Endothelial cell (in vitro differentiated cells): Measurements from ENCODE around the gene CHCHD6. TPM values are rescaled to one million over a fixed set of nuclear protein-coding genes. Genes with fewer than 3 reads are reported as not detected.

Experiments
- DNase-seq: peaks from one replicate; pipeline ENCODE4 v3.0.0; 2021; ENCODE audit warnings: low spot score
- H3K27ac Mint-ChIP-seq: one replicate; pipeline ENCODE4 v1.8.0; 2021; ENCODE audit warnings: mixed read lengths, inconsistent platforms; ENCODE audit not compliant: unreplicated experiment
- H3K27me3 Mint-ChIP-seq: one replicate; pipeline ENCODE4 v1.8.0; 2021; ENCODE audit warnings: mild to moderate bottlenecking, moderate library complexity, mixed read lengths, inconsistent platforms; ENCODE audit not compliant: unreplicated experiment
- H3K36me3 Mint-ChIP-seq: one replicate; pipeline ENCODE4 v1.8.0; 2021; ENCODE audit warnings: mild to moderate bottlenecking, low read depth, mixed read lengths, inconsistent platforms; ENCODE audit not compliant: unreplicated experiment
- H3K4me1 Mint-ChIP-seq: one replicate; pipeline ENCODE4 v1.8.0; 2021; ENCODE audit warnings: mild to moderate bottlenecking, mixed read lengths, inconsistent platforms; ENCODE audit not compliant: unreplicated experiment
- H3K4me3 Mint-ChIP-seq: one replicate; pipeline ENCODE4 v1.8.0; 2021; ENCODE audit warnings: mild to moderate bottlenecking, mixed read lengths, inconsistent platforms; ENCODE audit not compliant: unreplicated experiment
- H3K9me3 Mint-ChIP-seq: one replicate; pipeline ENCODE4 v1.8.0; 2021; ENCODE audit warnings: mixed read lengths, inconsistent platforms; ENCODE audit not compliant: unreplicated experiment
- total RNA-seq: library from RNA; stranded (reverse); fragmentation: NEBNext Ultra II Directional; extraction: Animal tissue kit (Norgen Biotek cat#: 25700); gene quantifications from one replicate; pipeline ENCODE4 v1.2.1, GENCODE V29; 2021; ENCODE audit not compliant: unreplicated experiment
- TF ChIP-seq, protein P1 (sequence below): fragments of 200-600 bp; sonication (generic); IDR thresholded peaks from one replicate; pipeline ENCODE4 v1.5.0; 2021; ENCODE audit warnings: antibody characterized with exemption; ENCODE audit not compliant: unreplicated experiment

CHCHD6 gene
- total RNA-seq, 1 donor from 2014 or later: 9.2 TPM

DNA sequence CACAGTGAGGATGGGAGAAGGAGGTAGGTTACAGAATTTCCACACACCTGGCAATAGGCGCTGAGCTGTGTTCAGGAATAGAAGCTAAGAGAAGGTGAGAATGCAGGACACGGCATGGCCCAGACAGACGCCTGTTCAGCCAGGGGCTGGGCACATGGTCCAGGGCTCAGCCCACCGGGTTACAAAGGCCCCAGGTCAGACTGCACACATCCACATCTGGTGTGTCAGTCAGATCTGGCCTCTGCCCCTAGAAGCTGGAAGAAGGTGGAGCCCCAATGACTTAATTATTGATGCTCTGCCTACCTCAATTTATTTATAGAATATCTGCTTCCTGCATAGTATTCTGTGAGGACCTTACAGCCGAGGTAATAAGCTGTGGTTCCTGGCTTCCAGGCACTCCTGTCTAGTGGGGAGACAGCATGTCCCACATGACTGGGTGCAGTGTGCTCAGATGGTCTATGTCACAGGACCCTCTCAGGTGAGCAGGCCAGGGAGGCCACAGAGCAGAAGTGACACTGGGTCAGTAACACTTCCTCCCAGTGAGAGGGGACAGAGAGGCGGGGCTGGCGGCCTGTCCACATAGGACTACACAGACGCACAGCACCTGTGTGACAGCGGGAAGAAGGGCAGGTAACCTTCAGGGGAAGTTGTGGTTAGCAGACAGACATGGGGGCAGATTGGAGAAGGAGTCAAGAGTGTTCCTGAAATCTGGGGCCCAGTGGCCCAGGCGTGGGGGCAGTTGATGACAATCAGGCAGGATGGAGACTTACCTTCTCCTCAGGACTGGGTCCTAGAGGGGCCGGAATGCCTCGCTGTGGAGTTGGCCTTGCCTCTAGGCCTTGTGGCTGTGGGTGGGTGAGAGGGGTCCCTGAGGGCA is 240.3 kb downstream of the CHCHD6 start:
- H3K9me3 Mint-ChIP-seq: no peaks in the 10 kb centered on the region
- no peak overlapping the region for H3K27ac Mint-ChIP-seq
- no peak for DNase-seq
- no peak overlapping the region for H3K4me3 Mint-ChIP-seq
- peaks cover 7% of the 10 kb centered on the region for H3K4me1 Mint-ChIP-seq
- peaks cover 5% of the 10 kb centered on the region for H3K27me3 Mint-ChIP-seq
- peaks cover 3% of the 10 kb centered on the region for H3K36me3 Mint-ChIP-seq
- TF ChIP-seq, protein P1, sequence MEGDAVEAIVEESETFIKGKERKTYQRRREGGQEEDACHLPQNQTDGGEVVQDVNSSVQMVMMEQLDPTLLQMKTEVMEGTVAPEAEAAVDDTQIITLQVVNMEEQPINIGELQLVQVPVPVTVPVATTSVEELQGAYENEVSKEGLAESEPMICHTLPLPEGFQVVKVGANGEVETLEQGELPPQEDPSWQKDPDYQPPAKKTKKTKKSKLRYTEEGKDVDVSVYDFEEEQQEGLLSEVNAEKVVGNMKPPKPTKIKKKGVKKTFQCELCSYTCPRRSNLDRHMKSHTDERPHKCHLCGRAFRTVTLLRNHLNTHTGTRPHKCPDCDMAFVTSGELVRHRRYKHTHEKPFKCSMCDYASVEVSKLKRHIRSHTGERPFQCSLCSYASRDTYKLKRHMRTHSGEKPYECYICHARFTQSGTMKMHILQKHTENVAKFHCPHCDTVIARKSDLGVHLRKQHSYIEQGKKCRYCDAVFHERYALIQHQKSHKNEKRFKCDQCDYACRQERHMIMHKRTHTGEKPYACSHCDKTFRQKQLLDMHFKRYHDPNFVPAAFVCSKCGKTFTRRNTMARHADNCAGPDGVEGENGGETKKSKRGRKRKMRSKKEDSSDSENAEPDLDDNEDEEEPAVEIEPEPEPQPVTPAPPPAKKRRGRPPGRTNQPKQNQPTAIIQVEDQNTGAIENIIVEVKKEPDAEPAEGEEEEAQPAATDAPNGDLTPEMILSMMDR: no peak

DNA sequence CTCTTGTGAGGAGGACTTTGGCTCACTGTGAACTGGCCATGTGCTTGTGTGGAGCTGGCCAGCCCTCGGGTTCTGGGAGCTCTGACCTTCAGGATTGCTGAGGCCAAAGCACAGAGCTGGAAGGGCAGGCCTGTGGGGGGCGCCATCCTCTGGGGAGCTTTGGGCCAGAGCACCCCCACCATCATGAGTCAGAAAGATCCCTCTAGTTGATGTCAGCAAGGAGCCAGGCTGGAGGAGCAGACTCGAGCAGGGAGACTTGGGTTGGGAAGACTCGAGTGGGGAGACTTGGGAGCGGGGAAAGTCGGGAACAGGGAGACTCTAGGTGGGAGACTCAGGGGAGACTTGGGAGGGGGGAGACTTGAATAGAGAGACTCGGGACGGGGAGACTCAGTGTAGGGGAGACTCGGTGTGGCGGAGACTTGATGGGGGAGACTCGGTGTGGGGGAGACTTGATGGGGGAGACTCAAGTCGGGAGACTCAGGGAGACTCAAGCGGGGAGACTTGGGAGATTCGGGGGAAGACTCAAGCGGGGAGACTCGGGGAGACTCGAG is 241.2 kb downstream of the CHCHD6 start:
- DNase-seq: no peak
- Mint-ChIP-seq H3K9me3 (no peaks in the 10 kb centered on the region), H3K4me1 (peaks cover 5% of the 10 kb centered on the region), H3K36me3 (peaks cover 3% of the 10 kb centered on the region), H3K27me3 (peaks cover 5% of the 10 kb centered on the region), H3K4me3 (no peak overlapping the region), H3K27ac (no peak overlapping the region)
- TF ChIP-seq, protein P1: no peak

DNA sequence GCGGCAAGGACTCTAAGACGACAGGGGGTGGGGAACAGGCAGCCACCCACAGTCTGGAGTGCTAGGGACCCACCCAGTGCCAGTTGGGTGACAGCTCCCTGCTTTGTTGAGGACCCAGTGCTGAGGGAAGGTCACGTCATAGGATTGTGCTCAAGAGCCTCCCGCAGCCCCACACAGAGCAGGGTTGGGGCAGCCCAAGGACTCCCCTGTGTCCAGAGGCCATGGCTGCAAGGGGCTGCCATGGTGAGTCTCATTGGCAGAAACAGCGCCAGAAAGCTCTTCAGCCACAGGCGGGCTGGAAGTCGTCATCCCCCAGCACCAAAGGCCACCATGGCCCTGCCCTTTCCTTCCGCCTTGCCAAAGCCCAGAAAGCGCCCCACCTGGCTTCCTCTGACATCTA is 241.9 kb downstream of the CHCHD6 start:
- TF ChIP-seq, protein P1: no peak
- Mint-ChIP-seq H3K27me3 (peaks cover 5% of the 10 kb centered on the region), H3K36me3 (peaks cover 3% of the 10 kb centered on the region), H3K9me3 (no peaks in the 10 kb centered on the region), H3K27ac (no peak overlapping the region), H3K4me3 (no peak overlapping the region), H3K4me1 (peaks cover 5% of the 10 kb centered on the region)
- DNase-seq: no peak

DNA sequence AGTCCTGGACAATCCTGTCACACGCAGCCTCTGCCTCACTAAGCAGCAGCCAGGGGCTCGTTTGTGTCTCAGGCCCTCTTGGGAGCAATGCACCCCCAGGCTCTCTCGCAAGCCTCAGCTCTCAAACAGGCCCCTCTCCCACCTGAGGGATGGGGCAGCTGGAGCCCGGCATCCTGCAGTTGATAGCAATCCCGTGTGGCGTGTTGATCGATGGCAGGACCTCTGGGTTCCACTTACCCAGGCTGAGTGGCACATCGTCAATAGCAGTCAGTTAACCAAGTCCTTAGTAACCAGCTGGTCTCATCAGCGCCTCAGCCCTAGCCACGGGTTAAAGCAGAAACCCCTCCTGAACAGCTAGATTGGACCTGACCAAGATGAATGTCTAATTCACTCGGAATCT is 242.4 kb downstream of the CHCHD6 start:
- TF ChIP-seq, protein P1: no peak
- no peaks in the 10 kb centered on the region for H3K9me3 Mint-ChIP-seq
- DNase-seq: no peak
- no peak overlapping the region for H3K27ac Mint-ChIP-seq
- peaks cover 5% of the 10 kb centered on the region for H3K4me1 Mint-ChIP-seq
- peaks cover 3% of the 10 kb centered on the region for H3K36me3 Mint-ChIP-seq
- H3K27me3 Mint-ChIP-seq: peaks cover 5% of the 10 kb centered on the region
- H3K4me3 Mint-ChIP-seq: no peak overlapping the region

DNA sequence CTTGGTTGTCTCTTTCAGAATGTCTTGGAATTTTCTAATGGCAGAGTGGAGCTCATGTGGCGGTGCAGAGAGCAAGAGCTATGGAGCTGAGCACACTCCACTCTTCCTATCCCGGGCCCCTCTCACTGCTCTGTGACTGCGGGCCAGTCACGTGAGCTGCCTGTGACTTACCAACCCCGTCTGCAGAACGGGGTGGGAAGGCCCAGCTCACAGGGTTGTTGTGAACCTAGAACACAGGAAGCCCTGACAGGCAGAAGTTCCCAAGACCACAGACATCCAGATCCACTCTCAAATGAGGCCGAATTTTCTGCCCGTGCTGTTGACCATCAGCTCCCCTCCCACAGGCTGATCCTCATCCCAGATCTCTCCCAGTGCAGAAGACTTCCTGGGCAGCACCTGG is 243.4 kb downstream of the CHCHD6 start:
- no peak overlapping the region for H3K4me3 Mint-ChIP-seq
- no peaks in the 10 kb centered on the region for H3K9me3 Mint-ChIP-seq
- TF ChIP-seq, protein P1: no peak
- peaks cover 5% of the 10 kb centered on the region for H3K27me3 Mint-ChIP-seq
- no peak for DNase-seq
- peaks cover 5% of the 10 kb centered on the region for H3K4me1 Mint-ChIP-seq
- H3K36me3 Mint-ChIP-seq: peaks cover 3% of the 10 kb centered on the region
- H3K27ac Mint-ChIP-seq: no peak overlapping the region
